AG09319 (cell line): ENCODE results near the gene KRT81.
A peak's percentile ranks its signal among the peaks of the same experiment; 100 is the strongest.

Experiments
- DNase-seq: peaks from one replicate; pipeline ENCODE4 v3.0.0-alpha.2; 2010; ENCODE audit warnings: low read depth; ENCODE audit errors: extremely low read depth
- TF ChIP-seq, protein P1 (sequence below): IDR thresholded peaks from 2 replicates; pipeline ENCODE4 v1.5.1; 2011; ENCODE audit warnings: low read depth, mild to moderate bottlenecking, inconsistent platforms, low read length, moderate library complexity

Gene KRT81

DNA sequence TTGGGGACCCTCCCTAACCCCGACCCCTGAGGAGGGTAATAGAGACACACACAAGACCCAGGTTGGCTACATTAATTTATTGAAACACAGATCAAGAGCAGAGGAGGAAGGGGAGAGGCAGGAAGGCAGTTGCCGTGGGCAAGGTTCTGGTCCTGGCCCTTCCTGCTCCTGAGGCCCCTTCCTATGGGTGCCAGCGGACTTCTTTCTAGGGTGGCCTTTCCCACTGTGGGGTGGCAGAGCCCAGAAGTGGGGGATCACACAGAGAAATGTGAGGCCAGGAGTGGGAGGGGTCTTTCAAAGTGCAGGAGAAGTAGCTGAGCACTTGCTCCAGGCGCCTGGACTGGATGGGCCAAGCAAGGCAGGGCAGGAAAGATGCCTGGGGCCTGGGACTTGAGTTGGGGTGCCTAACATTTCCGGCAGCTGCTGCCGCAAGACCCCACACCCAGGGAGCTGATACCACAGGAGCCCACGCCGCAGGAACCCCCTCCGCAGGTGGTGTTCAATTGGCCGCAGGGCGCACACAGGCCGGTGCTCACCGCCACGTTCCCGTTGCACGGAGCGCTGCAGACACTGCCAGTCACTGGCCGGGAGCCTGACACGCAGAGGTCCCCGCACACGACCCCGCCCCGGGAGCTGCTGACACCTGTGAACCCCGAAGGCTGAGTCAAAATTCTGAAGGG lies 5.3 kb downstream of the KRT81 start:
- TF ChIP-seq, protein P1, sequence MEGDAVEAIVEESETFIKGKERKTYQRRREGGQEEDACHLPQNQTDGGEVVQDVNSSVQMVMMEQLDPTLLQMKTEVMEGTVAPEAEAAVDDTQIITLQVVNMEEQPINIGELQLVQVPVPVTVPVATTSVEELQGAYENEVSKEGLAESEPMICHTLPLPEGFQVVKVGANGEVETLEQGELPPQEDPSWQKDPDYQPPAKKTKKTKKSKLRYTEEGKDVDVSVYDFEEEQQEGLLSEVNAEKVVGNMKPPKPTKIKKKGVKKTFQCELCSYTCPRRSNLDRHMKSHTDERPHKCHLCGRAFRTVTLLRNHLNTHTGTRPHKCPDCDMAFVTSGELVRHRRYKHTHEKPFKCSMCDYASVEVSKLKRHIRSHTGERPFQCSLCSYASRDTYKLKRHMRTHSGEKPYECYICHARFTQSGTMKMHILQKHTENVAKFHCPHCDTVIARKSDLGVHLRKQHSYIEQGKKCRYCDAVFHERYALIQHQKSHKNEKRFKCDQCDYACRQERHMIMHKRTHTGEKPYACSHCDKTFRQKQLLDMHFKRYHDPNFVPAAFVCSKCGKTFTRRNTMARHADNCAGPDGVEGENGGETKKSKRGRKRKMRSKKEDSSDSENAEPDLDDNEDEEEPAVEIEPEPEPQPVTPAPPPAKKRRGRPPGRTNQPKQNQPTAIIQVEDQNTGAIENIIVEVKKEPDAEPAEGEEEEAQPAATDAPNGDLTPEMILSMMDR, result no peak

GRCh38 chr12:52285172-52285745 lies 6.1 kb downstream of the KRT81 start:
- no peak for DNase-seq
- TF ChIP-seq, protein P1, result no peak

More for the DNA sequence above, 5.3 kb downstream of the KRT81 start:
- DNase-seq, result no peak

GRCh38 chr12:52284562-52285171 lies 6.7 kb downstream of the KRT81 start:
- TF ChIP-seq, protein P1, result no peak
- no peak for DNase-seq

DNA sequence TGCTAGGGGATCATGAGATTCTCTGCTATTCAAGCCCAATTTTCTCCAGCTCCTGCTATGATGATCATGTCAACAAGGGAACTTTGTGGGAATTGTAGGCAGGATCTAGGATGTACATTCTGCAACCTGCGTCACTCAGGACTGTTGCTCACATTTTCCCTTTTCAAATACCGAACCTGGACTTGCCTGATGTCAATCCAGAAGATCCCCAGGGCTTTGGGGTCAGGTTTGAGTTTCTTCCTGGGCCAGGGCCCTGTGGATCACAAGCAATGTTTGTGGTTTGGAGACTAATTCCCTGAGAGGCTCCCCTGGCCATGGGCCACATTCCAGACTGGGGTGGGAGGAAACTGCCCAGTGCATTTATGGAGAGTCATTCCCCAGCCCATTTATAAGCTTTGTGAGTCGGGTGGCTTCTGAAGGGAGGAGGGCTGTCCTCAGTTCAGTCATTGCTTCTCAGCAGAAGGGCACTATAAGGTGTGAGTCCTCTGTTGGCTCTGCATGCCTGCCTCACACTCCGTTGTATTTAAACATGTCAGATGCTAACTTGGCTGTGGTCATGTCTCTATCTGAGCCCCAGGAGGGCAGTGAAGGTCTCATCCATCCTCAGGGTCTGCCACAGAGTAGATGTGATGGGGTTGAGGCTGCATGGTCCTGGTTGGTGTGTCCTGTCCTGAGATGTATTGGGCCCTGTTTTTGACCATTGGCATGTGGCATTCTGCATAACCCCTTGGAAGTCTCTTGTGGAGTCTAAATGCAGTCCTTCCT lies 10.4 kb downstream of the KRT81 start:
- peak; percentile 96 for DNase-seq

DNA sequence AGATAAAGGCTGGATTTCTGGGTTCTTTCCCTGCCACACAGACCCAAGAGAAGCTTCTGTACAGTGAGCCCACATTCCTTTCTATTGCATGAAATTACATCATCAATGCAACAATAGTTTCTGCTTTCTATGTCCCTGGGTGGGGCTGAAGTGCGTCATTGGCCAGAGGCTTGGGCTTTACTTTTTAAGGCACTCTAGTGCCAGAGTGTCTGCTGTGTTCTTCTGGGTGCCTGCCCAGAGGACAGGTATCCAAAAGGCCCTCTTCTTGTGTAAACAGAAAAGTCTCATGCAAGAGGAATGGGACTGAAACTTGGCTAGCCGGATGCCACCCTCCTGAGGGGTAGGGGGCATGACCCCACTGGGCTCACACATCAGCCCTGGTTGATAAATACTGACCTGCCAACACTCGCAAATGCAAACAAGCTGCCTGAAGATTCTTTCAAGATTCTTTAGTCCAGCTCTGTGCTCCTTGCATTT lies 11.0 kb downstream of the KRT81 start:
- peak; percentile 93 for DNase-seq
- TF ChIP-seq, protein P1, result no peak

More for the DNA sequence above, 10.4 kb downstream of the KRT81 start:
- TF ChIP-seq, protein P1, result no peak

DNA sequence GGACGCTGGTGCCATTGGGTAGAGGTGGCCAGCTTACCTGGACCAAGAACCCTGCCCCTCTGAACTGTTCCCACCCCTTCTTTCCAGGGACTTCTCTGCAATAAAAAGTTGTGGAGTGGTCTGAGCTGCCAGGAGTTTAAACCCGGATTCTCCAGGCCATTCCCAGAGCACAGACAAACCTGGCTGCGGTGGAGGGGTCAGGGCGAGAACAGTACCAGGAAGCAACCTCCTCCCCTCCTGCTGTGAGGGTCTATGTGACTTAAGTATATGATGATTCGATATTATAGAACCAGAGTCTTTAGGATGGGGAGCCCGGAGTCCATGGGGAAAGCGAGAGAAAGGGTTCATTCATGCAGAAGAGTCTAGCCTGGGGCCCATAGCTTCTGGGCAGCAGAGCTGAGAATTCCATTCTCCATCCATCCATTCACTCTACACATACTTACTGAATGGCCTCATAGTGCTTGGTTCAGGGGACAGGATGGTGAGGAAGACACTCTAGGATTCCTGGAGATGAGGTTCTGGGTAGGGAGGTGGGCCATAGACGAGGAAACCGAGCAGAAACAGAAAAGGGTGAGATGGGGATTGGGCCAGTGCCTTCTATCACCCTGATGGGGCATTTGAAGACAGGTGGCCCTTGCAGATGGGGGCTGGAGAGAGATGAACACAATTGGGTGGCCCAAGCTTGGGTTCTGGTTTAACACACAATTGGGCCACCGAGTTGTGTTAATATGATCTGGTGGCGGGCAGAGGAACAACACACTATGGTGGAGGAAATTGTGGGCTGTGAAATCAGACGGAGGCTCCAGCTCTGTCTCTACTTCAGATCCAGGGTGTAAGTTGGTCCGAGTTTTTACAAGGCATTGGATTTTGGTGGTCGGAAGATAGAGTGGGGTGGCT lies 11.7 kb downstream of the KRT81 start:
- TF ChIP-seq, protein P1, result no peak
- DNase-seq, result no peak
